IPS-11a (cell line): ENCODE data around the gene AOAH.

ENCODE experiments used
- H3K4me3 ChIP-seq: one replicate; pipeline ENCODE4 v1.5.1; 2013; ENCODE audit warnings: low read depth, low read length, control low read depth

Gene AOAH

DNA sequence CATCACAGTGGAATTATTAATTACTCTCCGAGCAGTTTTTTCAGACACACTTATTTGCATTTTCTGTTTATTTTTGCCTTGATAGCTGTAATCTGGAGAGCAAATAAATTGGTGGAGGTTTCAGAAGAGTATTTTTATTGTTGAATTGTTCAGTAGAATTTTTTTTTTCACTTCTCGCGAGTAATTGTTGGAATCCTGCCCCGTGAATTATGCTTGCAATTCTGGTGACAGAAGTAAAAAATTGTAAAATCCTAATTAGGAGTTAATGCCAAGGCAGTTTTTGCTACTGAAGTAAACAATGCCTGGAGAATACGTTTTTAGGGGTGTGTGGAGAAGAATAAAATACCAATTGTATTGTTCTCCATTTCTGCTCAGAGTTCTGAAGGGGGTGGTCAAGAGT lies 88.2 kb downstream of the AOAH start:
- no peak overlapping the region for H3K4me3 ChIP-seq

DNA sequence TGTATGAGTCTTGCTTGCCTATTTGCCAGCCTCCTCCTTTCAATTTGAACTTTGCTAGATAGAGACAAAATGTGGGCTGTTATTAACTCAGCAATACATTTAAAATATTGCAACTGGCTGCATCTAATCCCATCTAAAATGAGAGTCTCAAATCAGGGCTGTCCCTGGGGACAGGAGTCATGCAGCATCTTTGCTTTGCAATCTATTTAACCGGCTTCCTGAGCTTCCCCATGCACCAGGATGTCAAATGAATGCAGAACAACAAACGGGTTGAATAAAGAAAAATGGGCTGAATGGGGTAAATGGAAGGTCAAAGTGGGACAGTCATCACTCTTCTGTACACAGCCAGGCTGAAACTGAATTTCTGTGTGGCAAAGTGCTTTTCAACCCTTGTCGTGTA lies 89.2 kb downstream of the AOAH start:
- H3K4me3 ChIP-seq, result no peak overlapping the region

DNA sequence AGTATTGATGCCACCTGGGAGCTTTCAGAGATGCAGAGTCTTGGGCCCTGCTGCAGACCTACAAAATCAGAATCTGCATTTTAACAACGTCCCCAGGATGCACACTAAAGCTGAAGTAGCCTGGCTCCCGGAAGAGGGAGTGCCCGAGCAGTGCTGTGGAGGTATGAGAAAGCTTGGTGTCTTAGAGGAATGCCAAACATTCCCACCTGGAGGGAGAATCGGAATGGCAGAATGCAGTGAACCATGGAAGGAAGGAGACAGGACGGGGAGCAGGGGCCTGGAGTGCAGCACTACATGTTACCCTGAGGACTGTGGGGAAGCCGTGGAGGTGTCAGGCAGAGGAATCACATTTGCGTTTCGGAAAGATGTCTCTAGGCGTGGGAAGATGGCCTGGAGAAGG lies 90.9 kb downstream of the AOAH start:
- H3K4me3 ChIP-seq, result no peak overlapping the region

DNA sequence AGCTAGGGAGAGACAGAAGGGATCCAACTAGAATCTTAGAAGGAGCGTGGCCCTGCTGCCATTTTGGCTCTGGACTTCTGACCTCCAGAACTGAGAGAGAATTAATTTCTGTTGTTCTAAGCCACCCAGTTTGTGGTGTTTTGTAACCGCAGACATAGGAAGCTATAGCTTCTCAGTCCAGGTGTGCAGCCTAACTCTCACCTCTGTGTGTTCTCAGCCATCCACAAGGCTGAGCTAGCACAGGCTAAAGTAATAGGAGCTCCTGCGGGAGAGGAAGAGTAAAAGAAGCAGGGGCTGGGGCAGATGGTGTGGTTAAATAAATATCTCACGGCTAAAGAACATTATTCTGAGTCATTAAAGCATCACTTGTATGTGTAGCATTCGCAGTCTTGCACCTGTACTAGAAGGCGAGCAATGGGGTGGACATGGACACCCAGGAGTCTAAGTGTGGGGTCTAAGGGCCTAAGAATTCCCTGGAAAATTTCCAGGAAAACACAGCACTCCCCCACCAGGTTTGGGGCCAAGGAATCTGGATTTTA lies 94.1 kb downstream of the AOAH start:
- no peak overlapping the region for H3K4me3 ChIP-seq

DNA sequence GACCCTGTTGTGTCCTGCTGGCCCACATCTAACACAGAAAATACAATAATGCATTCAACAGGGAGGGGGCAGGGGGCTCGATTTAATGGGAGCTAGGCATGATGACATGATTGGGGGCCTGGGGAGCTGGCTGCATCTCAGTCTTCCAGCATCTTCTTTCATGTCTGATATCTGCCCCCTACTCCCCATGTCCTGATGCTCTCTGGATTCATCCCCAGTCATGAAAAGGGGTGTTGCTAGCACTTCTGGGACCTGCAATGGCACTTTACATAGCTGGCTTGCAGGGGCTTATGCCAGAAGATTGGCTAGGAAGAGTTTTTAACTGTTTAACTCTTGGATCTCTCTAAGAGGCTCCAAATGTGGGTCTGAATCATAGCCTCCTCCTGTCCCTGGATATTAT lies 94.9 kb downstream of the AOAH start:
- H3K4me3 ChIP-seq, result no peak overlapping the region

DNA sequence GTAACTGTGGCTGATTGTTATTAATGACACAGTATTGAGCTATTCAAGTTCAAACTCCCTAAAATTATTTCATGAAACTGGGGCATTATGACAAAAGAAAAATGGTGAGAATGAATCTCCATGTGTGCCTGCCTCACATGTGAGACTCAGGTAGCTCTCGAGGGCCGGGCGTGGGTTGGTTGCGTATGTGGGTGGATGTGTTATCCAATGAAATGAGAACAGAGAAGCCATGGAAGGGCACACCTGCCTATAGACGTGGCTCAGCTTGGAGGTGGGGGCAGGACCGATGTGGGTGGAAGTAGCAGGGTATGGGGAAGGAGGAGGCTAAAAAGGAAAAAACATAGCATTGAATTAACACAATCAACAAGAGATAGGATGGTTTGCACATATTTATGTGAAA lies 96.5 kb downstream of the AOAH start:
- no peak overlapping the region for H3K4me3 ChIP-seq

DNA sequence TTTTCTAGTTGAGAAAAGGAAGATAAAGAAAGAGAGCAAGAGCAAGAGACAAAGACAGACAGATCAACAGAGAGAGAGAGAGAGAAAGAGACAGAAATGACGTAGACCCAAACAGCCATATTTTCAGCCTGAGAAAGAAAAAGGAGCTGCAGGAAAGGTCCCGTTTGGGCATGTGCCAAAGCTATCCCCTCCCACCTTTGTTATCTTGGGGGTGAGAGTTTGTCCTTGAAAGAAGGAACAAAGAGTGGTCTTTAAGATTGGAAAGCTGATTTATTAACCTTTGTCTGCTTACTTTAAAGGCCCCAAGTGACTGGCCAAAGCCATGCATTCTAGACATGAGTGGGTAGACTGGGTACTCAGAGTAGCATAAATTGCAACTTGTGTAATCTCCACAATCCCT lies 98.2 kb downstream of the AOAH start:
- no peak overlapping the region for H3K4me3 ChIP-seq

DNA sequence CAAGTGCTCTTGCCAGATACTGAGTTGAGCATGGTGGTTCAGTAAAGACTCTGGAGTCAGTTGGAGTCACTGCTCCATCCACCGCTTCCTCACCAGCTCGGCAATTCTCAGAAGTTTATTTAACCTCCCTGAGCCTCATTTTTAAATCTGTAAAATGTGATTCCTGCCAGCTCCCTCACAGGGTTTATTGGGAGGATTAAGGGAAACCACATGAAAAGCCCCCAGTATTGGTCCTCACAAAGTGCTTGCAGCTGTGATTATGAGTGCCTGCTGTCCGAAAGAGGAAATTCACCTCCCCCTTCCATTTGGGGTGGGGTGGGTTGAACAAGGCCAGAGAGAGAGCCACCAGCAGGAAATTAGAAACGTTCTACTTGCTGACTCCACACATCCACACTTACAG lies 99.0 kb downstream of the AOAH start:
- H3K4me3 ChIP-seq, result no peak overlapping the region

DNA sequence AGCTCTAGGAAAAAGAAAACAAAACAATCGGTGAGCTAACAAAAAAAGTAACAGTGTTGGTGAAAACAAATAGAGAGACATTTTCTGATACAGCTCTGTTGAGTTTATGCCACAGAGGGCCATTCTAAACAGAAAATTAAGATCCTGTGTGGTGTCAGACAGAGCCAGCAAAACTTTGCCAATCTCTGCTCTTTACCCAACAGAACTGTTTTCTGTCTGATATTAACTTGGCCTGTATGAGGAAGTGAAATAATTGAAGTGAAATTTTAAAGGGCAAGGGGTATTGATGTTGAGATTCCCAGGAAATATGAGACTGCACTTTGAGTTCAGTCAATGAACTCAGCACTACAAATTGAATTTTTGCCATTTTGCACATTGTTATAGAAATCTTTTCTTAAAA lies 101.0 kb downstream of the AOAH start:
- H3K4me3 ChIP-seq, result no peak overlapping the region

DNA sequence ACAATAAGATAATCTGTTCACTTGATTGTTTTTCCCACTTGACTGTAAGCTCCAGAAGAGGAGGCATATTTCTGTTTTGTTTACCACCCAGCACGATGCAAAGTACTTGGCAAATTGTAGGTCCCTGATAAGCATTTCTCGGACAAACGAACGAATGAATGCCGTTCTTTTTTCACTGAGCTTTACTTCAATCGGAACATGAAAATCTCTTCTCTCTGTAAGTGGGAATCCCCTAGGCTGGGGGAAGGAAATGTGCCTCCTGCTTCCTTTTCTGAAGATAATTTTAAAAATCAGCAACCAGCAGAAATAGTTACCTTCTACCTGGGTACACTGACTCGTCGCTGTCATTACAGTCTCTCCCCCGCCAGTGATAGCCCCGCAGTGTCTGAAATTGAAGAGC lies 102.9 kb downstream of the AOAH start:
- H3K4me3 ChIP-seq, result no peak overlapping the region

DNA sequence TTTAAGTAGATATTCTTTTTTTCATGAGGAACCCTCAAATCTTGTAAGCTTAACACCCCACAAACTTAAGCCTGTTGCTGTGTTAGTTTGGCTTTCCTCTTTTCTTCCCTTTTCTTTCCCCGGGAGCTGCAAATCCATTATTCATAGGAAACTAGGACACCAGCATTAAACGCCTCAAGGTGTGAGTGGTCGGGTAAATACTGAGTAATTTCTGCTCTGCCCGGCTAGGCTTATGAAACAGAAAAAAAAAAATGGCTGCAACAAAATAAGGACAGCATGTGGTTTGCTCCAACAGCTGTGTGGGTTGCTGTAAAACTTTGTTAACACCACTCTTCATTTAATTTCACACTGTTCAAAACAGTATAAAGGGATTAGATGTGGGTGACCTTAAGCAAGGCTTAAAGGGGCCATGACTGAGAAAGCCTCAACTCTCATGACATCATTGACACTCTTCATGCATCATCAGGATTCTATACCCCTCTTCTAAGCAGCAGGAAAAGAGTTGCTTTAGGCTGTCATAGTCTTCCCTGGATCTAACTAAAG lies 104.1 kb downstream of the AOAH start:
- H3K4me3 ChIP-seq, result no peak overlapping the region

DNA sequence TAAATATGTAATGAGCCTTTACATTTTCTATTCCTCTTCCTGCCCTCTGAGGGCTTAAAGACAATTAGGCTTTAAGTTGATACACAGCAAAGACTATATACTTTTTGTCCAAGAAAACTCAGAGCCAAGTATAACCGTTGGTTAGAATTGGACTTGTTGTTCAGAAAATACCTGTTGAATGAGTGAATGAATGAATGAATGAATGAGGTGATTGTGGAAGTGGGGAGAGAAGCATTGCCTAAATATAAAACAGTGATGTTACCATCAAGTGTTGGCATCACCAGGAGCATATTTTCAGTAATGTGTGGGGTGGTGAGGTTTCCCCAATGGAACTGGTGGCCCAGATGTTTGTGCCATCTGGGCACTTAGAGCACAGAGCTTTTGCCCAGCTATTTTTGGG lies 106.9 kb downstream of the AOAH start:
- H3K4me3 ChIP-seq, result no peak overlapping the region

DNA sequence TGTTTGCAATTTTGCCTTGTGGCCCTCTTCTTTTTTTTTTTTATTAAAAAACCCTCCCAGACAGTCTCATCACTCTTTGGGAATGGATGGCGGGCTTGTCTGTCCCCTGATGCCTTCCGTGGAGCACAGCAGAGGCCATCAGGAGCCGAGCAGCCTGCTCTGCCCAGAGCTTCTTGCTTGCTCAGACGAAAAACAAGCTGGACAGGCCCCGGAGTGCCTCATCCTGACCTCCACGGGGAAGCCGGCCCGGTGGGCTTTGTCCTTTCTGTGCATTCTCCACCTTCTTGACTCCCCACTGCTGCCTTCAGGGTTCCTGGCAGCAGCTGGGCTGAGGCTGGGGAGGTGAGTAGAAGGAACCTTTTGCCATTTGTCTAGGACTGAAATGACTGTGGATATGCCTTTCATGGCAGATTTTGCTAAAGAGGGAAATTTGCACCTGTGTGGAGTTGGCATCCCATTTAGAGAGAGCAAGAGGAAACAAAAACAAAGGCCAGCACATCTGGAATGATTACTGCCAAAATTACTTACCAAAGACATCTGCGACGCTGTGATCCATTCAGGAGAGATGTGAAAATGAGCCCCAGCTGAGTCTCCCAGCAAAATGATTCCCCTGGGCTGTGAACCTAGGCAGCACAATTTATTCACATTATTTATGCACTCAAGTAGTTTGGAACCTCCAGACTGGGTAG lies 108.3 kb downstream of the AOAH start:
- H3K4me3 ChIP-seq, result no peak overlapping the region

DNA sequence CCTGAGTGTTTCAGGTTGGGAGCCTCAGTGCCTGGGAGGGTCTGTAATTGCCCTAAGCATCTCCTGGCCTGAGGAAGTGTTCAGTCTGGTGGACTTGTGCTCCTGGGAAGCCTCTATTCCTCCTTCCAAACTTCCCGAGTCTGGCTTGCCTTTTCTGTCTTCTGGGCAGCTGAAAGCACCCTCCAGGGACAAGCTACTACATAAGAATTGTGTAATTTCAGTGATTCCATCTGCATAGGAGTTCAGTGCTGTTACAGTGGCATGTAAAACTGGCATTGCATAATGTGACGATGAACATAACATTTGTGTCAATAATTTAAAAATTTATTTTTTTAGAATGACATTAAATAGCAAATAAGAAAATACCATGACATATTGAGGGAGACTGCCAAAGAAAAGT lies 109.3 kb downstream of the AOAH start:
- no peak overlapping the region for H3K4me3 ChIP-seq

DNA sequence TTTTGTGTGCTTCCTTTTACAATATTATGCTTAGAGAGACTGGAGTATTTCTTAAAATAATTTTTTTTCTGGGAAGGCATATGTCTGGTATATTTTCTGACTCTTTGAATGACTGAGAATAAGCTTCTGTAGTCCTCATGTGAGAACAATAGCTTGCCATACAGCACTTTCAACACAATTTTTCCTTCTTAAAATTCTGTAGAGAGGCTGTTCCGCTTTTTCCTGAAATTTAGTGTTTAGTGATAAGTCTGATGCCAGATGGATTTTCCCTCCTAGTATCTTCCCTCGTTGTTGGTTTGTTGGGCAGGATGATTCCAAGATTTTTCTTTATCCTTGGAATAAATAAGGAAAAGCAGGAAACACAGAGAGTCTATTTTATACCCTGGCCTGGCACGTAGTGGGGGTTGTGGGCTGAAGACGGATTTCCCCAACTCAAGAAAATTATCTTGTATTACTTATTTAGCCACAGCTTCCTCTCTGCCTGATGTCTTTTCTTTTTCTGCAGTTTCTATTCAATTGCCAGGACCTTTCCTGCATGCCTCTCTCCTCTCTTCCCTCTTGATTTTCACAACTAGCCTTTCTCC lies 111.2 kb downstream of the AOAH start:
- no peak overlapping the region for H3K4me3 ChIP-seq

DNA sequence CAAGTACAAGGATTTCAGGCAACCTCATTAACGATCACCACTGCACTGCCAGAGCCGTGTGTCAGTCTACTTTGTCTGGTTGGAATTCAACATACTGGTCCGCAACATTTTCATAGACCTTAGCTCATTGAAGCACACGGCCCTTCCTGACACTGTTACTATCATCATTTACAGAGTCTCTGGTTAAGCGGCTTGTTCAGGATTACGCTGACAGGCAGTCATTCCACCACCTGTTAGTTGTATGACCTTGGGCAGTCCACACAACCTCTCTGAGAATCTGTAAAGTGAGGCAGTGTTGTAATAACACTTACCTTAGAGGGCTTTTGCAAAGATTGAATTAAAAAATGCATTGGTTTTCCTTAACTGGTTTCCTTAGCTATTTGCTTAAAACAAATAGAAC lies 112.6 kb downstream of the AOAH start:
- H3K4me3 ChIP-seq, result no peak overlapping the region

DNA sequence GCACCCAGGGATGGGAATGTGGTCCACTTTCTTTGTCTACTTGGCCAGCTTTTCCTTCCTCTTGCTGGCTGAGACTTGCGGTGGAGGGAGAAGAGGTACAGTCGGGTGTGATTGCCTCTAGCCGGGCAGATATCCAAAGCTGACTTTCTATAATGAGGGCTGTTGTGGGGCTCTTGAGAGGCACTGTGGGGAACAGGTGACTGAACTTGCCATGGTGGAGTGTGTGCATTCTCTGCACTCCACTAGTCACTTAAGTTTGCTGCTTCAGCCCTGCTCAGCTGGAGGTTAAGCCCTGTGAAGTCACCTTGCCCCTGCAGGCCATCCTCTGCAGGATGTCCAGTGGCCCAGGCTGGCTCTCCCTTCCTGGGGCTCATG lies 116.6 kb downstream of the AOAH start:
- H3K4me3 ChIP-seq, result no peak overlapping the region

DNA sequence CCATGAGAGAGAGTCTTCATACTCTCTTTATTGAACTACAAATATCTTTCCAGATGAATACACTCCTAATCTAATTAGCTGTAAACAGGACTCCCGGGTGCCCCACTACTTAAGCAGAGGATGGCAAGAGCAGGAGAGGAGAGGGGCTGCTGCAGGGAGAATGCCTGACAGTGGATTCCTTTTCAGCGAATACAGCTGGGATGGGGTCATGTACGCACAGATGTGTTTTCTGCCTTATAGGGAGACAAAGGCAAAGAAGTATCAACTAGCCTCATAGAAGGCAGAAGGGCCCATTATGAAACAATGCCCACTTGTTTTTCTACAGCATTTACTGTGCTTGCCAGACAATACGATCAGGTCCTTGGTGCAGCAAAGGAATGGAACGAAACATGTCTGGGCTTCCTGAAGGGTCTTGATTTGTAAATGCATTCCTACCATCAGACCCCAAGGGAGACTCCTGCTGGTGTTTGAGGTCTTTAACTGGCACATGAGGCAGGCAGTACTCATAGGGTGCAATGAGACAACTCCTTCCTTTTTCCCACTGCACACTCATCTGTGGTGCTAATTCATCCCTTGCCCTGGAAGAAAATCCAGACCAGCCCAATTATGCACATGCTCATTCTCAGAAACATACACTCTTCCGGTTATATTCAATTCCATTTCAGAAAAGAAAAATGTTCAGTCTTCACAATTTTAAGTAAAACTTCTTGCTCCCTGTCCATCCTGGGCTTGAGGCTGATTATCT lies 117.1 kb downstream of the AOAH start:
- no peak overlapping the region for H3K4me3 ChIP-seq

DNA sequence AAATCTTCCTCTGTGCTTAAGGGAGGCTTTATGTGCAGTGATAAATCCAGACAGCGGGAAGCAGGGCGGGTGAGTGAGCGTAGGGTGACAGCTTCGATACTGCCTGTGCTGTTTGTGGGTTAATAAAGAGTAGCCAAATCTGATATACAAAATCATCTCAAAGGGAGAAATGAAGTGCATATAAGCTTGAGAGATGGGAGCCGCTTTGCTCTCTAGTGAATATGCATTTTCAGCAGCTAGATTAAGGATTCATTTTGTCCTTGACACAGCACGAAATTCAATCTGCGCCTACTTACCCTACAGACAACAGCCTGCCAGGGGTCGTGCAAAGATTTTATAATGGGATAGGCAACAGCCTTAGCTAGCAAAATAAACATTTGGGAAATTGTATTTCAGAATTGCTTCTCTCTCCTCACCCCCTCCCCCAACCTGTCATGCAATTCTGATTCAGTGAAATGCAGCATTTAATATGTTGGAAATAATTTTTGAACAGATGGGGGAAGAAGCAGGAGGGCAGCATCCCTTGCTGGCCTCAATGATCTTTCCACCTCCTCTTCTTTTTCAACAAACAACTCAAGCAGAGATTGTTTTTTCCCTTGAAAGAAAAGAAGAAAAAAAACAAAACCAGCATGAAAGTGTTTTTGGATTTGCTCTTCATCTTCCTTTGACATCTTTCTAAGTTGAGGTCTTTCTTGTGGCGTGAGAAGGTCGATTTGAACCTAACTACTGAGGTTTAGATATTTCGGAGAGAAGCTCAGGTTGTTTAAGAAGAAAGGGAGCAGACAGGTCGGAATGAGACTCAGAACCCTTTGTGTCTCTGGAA lies 117.9 kb downstream of the AOAH start:
- no peak overlapping the region for H3K4me3 ChIP-seq

DNA sequence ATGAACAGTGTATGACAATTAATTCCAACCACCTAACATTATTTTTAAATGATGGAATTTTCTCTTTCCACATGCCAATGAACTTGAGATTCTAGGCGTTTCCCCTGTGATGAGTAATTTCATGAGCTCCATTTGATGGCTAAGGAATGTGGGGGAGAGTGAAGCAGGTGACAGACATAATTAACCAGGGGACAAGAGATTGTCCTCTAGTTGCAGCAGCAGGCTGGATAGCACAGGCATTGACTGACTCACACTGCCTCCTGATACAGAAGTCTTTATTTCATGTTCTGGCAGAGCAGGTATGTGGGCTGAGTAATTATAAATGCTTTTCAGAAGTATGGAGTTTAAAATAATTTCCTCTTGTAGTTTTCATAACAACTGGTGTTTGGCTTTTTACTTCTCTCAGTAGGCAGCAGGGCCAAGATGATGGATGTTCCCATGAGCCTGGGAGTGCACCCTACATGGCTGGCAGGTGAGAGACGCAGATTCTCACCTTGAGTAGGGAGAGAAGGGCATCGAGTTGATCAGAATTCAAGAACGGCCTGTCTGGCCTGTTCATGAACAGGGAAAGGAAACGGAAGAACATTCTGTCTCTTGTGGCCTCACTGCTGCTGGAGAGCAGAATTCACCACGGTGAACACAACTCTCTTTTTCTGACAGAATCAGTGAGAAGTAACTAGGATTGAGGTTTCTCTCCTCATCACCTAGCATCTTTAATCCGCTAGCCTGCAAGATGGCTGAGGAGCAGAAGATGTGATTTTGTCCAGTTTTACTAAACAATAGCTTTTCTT lies 118.8 kb downstream of the AOAH start:
- H3K4me3 ChIP-seq, result no peak overlapping the region
